Ascending aorta (tissue), 2 donors: ENCODE measurements around the gene E4F1. TPM values are rescaled to one million over a fixed set of nuclear protein-coding genes. Genes with fewer than 3 reads are reported as not detected.

ENCODE experiments used
- DNase-seq, 2 donors: peaks; one replicate each; pipeline ENCODE4 v3.0.0-alpha.2; 2019; ENCODE audit warnings: low spot score in 2 of 2
- H3K27ac ChIP-seq, 2 donors: fragments of 200-600 bp; sonication (generic); one replicate each; pipeline ENCODE4 v1.5.1; 2016 to 2017; ENCODE audit warnings: mild to moderate bottlenecking in 1 of 2
- H3K27me3 ChIP-seq: fragments of 200-600 bp; sonication (generic); one replicate; pipeline ENCODE4 v1.5.1; 2017
- H3K36me3 ChIP-seq, 2 donors: fragments of 200-600 bp; sonication (generic); one replicate each; pipeline ENCODE4 v1.5.1; 2016
- H3K4me1 ChIP-seq, 2 donors: fragments of 200-600 bp; sonication (generic); one replicate each; pipeline ENCODE4 v1.5.1; 2016 to 2017; ENCODE audit warnings: mild to moderate bottlenecking in 1 of 2
- H3K4me3 ChIP-seq, 2 donors: fragments of 200-600 bp; sonication (generic); one replicate each; pipeline ENCODE4 v1.5.1; 2016 to 2017; ENCODE audit warnings: mild to moderate bottlenecking in 1 of 2
- H3K9me3 ChIP-seq, 2 donors: fragments of 200-600 bp; sonication (generic); one replicate each; pipeline ENCODE4 v1.5.1; 2016
- CTCF ChIP-seq, 3 experiments: fragments of 200-600 bp in 2 of 3; fragments of 450-650 bp in 1 of 3; sonication (generic) in 2 of 3; IDR thresholded peaks; one replicate each; pipeline ENCODE4 v1.5.1; 2016 to 2019; ENCODE audit warnings: antibody characterized with exemption in 3 of 3, mild to moderate bottlenecking in 1 of 3, moderate library complexity in 1 of 3
- intact Hi-C: fragments of 100-400 bp; cut with DNase I; formaldehyde crosslinking; loops from one replicate; pipeline ENCODE4 v1.15.1; 2023
- total RNA-seq: library from RNA; depleted of rRNA; stranded (reverse); fragments of >200 nt; gene quantifications from one replicate; pipeline ENCODE4 v1.1.0, GENCODE V29; 2016

Gene E4F1
- total RNA-seq, 1 donor from 2014 or later: 39.7 TPM

GRCh38 chr16:2208308-2208707 lies 15.1 kb upstream of the E4F1 start:
- Histone ChIP-seq H3K27me3 (no peaks in the 10 kb centered on the region), H3K4me1 (peaks cover 11 to 25% of the 10 kb centered on the region in 2 donors), H3K36me3 (peaks cover 18 to 36% of the 10 kb centered on the region in 2 donors), H3K27ac (no peak overlapping the region), H3K4me3 (no peak overlapping the region), H3K9me3 (no peaks in the 10 kb centered on the region)
- DNase-seq: no peak
- intact Hi-C loops: loop anchor here (5.0 kb wide), 2 partner anchors 59 to 596 kb away; partner anchors contain the start of genes CRAMP1, IFT140 and RNPS1
- TF ChIP-seq CTCF (IDR thresholded peaks at IDR 0.05): no peak

- peaks cover 18 to 36% of the 10 kb centered on the region in 2 donors for H3K36me3 ChIP-seq
- peaks cover 12 to 30% of the 10 kb centered on the region in 2 donors for H3K4me1 ChIP-seq
- no peak for DNase-seq
- intact Hi-C loops: loop anchor here (5.0 kb wide), 2 partner anchors 59 to 596 kb away; partner anchors contain the start of genes CRAMP1, IFT140 and RNPS1
- no peak overlapping the region for H3K4me3 ChIP-seq
- no peaks in the 10 kb centered on the region for H3K9me3 ChIP-seq
- H3K27ac ChIP-seq: no peak overlapping the region
- no peaks in the 10 kb centered on the region for H3K27me3 ChIP-seq
- TF ChIP-seq CTCF (IDR thresholded peaks at IDR 0.05): no peak
Measured at GRCh38 chr16:2208772-2209171, 14.6 kb upstream of the E4F1 start.

- Histone ChIP-seq H3K4me3 (no peak overlapping the region), H3K9me3 (no peaks in the 10 kb centered on the region), H3K4me1 (peaks cover 15 to 33% of the 10 kb centered on the region in 2 donors), H3K27ac (no peak overlapping the region), H3K36me3 (peaks cover 18 to 36% of the 10 kb centered on the region in 2 donors), H3K27me3 (no peaks in the 10 kb centered on the region)
- no peak for DNase-seq
- TF ChIP-seq CTCF (IDR thresholded peaks at IDR 0.05): no peak
- intact Hi-C loops: loop anchor here (5.0 kb wide), 4 partner anchors 43 to 813 kb away; partner anchors contain the start of genes CRAMP1, ECI1, HCFC1R1 and IFT140
Measured at GRCh38 chr16:2209258-2210008, 14.0 kb upstream of the E4F1 start.

GRCh38 chr16:2210009-2210332 lies 13.4 kb upstream of the E4F1 start:
- no peak overlapping the region for H3K27ac ChIP-seq
- H3K4me1 ChIP-seq: peaks cover 15 to 30% of the 10 kb centered on the region in 2 donors

More at GRCh38 chr16:2210009-2210332, 13.4 kb upstream of the E4F1 start:
- Histone ChIP-seq H3K4me3 (no peak overlapping the region), H3K9me3 (no peaks in the 10 kb centered on the region), H3K36me3 (peaks cover 18 to 36% of the 10 kb centered on the region in 2 donors), H3K27me3 (no peaks in the 10 kb centered on the region)
- no peak for DNase-seq
- no peak for TF ChIP-seq CTCF (IDR thresholded peaks at IDR 0.05)
- intact Hi-C loops: loop anchor here (5.0 kb wide), 2 partner anchors 42 to 812 kb away; partner anchors contain the start of genes ECI1, HCFC1R1, THOC6 and TNFRSF12A
